ENCODE measurements around the gene HTR3C.
A peak's percentile ranks its signal among the peaks of the same experiment; 100 is the strongest.

HTR3C gene

DNA sequence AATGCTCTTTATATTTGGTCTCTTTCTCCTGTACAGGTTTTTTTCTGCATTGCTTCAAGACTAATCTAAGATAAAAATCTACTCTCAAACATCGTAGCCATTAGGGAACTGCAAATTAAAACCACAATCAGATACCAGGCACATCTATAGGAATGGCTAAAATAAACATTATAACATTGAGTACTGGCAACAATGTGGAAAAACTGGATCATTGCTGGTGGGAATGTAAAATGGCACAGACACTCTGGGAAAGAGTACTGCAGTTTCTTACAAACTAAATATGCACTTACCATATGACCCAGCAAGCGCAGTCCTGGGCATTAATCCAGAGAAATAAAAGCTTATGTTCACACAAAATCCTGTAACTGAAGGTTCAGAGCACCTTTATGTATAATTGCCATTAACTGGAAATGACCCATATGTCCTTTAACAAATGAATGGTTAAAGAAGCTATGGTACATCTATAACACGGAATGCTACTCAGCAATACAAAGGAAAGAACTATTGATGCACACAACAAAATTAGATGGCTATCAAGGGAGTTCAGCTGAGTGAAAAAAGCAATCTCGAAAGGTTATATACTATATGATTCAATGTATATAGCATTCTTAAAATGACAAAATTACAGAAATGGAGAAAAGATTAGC lies 41.5 kb upstream of the HTR3C start:
- TF ChIP-seq, protein P1, sequence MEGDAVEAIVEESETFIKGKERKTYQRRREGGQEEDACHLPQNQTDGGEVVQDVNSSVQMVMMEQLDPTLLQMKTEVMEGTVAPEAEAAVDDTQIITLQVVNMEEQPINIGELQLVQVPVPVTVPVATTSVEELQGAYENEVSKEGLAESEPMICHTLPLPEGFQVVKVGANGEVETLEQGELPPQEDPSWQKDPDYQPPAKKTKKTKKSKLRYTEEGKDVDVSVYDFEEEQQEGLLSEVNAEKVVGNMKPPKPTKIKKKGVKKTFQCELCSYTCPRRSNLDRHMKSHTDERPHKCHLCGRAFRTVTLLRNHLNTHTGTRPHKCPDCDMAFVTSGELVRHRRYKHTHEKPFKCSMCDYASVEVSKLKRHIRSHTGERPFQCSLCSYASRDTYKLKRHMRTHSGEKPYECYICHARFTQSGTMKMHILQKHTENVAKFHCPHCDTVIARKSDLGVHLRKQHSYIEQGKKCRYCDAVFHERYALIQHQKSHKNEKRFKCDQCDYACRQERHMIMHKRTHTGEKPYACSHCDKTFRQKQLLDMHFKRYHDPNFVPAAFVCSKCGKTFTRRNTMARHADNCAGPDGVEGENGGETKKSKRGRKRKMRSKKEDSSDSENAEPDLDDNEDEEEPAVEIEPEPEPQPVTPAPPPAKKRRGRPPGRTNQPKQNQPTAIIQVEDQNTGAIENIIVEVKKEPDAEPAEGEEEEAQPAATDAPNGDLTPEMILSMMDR (conservative IDR thresholded peaks at IDR 0.05; ENCODE audit: low read depth, low read length) = no peak
- no peak for DNase-seq (ENCODE audit: low read depth)
- H3K4me3 ChIP-seq (ENCODE audit: low read depth, low read length) = no peak overlapping the region

DNA sequence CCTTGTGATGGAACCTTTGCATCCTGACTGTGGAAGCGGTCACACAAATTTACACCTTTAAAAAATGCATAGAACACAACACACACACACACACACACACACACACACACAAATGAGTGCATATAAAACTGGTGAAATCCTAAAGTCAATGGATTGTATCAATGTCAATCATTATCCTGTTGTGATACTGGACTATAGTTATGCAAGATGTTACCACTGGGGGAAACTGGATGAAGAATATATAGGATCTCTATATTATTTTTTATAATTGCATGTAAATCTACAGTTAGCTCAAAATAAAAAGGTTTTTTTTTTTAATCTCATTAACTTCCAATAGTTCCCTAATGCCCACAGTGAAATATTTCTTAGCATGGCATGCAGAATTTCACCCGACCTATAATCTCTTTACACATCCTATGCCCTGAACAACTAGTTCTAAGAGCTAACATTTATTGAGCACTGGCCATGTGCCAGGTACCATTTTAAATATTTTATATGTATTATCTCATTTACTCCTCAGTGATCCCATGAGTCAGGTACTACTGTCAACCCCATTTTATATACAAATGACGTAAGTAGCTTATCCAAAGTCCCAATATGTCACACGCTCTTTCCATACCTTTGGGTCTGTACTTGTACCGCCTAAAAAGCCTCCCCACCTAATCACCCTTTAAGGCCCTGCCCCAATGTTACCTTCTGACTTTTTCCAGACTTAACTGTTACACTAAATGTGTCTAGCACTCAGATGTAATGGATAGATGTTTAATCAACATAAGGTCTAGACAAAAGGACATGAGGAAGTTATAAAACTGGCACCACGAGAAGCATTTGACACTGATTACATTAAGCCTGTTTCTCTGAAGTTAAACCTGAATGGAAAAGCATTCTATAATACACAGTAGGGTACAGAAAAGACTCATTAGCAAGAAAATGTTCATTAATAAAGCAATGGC lies 40.6 kb upstream of the HTR3C start:
- TF ChIP-seq, protein P1 (conservative IDR thresholded peaks at IDR 0.05; ENCODE audit: low read depth, low read length) = no peak
- DNase-seq (ENCODE audit: low read depth) = no peak
- no peak overlapping the region for H3K4me3 ChIP-seq (ENCODE audit: low read depth, low read length)

DNA sequence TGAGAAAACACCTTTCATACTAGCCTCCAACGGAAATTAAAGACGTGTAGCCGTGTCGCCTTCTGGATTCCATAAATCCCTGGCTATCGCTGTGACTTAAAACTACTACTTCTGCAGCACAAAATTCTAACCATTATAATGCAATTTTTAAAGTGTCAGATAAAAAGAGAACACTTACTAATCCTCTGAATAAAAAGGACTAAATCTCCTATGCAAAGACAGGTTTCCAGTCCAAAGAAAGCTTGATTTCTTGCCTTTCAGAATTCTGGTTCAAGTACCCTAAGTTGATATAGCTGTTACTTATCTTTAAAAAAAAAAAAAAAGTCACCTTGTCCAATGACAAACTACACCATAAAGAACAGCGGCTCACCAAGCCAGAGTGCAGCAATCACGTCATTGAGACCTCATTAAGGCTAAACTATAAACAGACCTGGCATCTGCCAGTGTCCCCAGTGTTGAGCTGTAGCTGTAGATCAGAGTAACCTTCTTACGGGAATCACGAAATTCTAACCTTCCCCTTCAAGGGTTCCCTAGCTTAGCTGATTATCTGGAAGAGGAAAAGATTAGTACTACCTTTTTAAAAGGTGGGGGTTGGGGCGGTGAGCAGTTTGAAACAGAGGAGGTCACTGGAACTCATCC lies 37.3 kb upstream of the HTR3C start:
- DNase-seq (ENCODE audit: low read depth) = no peak
- H3K4me3 ChIP-seq (ENCODE audit: low read depth, low read length) = no peak overlapping the region
- TF ChIP-seq, protein P1 (conservative IDR thresholded peaks at IDR 0.05; ENCODE audit: low read depth, low read length) = no peak

DNA sequence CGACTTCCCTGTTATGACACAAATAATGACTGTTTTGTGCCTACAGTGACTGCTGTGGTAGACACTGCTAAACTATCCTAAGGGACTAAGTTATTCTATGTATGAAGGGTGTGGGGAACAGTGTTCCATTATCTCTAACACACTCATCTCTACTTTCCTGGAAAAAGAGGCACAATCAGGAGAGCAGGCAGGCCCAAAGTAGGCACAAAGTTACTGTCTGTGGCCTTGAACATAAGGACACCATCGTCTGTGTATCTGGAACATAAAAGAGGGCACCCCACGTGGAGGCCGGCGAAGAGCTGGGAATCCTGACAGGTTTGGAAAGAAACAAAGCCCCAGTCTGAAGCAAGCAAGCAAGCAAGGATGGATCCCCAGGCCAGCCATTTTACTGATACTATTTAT lies 36.7 kb upstream of the HTR3C start:
- TF ChIP-seq, protein P1 (conservative IDR thresholded peaks at IDR 0.05; ENCODE audit: low read depth, low read length) = no peak
- H3K4me3 ChIP-seq (ENCODE audit: low read depth, low read length) = no peak overlapping the region
- DNase-seq (ENCODE audit: low read depth) = no peak

DNA sequence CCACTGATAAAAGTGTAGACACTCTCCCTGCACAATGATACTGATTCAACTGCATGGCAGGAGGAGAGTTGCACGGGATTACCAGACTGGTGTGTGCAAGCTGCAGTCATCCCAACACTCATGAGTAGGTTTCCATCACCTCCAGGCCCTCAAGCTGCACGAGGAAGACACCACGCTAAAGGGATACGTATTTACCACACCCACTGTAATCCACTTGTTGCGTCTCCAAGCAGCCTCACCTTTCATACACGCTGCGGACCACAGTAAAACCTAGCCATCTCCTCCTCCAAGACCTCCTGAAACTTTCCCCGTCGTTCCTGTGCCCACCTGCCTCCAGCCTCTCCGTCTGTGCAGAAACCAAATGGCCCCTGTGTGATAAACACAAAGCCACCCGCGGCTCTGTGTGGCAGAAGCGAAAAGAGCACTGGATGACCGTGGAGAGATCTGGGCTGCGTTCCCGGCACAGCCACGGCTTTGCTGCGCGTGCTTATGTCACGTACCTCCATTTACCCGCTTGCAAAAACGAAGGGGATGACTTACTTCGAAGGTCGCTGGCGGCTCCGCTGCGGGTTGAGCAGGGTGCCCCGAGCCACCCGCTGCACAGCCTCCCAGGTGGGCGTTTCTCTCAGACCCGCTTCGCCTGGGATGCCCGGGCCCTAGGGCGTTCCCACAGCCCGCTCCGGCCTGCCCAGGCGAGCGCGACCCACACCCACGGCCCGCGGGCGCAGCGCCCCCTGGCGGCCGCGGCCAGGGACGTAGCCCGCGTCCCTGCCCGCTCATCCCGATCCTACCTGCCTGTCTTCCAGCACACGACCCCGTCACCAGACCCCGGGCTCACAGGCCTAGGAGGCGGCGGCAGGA lies 35.8 kb upstream of the HTR3C start:
- H3K4me3 ChIP-seq (ENCODE audit: low read depth, low read length) = peak overlapping the region; percentile 100
- TF ChIP-seq, protein P1 (conservative IDR thresholded peaks at IDR 0.05; ENCODE audit: low read depth, low read length) = peak; percentile 46
- DNase-seq (ENCODE audit: low read depth) = peak; percentile 46

DNA sequence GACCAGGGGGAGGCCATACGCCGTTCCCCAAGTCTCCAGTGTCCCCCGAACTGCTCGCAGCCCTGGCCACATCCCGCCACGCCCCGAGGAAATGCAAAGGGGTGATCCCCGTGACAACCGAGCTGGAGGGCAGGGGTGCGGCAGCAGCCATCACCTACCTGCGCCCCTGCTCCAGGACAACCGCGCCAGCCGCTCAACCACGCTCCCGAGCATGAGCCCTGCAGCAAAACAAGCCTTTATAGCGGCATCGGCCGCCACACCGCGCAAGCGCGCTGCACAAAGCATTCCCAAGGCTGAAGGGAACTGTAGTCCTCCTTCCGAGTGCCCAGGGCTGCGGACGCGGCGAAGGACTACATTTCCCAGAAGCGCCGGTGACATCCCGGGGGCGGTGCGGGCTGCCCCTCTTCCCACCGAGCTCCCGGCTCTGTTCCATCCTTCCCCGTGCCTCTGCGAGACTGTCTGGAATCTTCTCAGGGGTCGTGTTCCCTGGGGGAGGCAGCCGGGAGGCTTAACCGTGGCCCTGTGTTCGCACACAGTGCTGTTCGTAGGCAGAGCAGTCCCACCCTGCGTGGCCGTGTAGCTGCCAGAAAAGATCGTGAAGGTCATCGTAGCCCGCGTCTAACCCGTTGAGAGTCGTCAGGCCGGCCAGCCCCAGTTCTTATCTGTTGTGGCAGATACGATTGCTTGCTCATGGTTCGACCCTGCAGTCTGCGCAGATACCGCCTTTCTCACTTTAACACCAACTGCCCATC lies 35.0 kb upstream of the HTR3C start, which contains the start of gene ABCC5:
Gene ABCC5, minus strand, starts transcription at position 213 of the 752 bp plus-strand sequence. CDS start 3,492 bp downstream, outside the sequence.
- peak; percentile 95 for DNase-seq (ENCODE audit: low read depth)
- TF ChIP-seq, protein P1 (conservative IDR thresholded peaks at IDR 0.05; ENCODE audit: low read depth, low read length) = no peak

More for the DNA sequence above, 35.0 kb upstream of the HTR3C start, which contains the start of gene ABCC5:
- H3K4me3 ChIP-seq (ENCODE audit: low read depth, low read length) = peak within 1 kb of the TSS; percentile 100
